ENCODE data around the gene RALBP1.
"Not testable (repeated sequence)": the region's sequence is repeated elsewhere in the genome, so short reads cannot be mapped to it uniquely, and the experiment has no call there.

The RALBP1 gene

DNA sequence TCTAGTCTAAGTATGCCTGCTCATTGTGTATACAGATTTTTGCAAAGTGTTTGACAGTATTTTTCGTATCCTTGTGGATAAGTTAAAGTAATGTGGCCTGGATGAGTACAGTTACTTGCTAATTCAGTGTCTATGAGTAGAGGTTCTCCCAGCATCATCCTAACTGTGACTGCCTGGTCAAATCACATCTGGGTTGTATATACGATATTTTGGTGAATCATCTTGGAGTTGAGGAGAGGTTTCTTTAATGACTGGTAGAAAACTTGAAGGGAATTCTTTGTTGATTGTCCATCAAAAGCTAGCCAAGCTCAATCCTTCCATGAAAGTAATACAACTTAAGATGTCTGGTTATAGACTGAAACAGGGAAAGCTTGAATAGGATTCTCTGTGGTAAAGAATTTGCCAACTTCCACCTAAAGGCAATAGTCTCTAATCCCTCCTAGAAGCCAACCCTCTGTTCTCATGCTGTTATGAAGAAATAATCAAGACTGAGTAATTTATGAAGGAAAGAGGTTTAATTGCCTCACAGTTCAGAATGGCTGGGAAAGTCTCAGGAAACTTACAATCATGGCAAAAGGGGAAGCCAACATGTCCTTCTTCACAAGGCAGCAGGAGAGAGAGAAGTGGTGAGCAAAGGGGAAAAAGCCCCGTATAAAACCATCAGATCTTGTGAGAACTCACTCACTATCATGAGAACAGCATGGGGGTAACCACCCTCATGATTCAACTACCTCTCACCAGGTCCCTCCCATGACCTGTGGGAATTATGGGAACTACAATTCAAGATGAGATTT is 19.4 kb upstream of the RALBP1 start:
- no peak for DNase-seq

DNA sequence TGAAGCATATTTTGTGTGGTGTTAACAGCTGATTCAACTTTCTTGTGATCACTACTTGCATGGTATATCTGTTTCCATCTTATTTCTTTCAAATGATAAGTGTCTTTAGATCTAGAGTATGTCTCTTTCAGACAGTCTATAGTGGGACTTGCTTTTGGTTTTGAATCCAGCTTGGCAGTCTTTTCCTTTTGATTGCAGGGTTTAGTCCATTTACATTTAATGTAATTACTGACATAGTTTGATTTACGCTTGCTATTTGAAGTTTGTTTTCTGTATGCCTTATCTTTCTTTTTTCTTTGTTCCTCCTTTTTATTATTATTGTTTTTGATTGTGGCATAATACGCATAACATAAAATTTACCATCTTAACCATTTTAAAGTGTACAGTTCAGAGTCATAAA is 9.2 kb upstream of the RALBP1 start:
- DNase-seq, result no peak

DNA sequence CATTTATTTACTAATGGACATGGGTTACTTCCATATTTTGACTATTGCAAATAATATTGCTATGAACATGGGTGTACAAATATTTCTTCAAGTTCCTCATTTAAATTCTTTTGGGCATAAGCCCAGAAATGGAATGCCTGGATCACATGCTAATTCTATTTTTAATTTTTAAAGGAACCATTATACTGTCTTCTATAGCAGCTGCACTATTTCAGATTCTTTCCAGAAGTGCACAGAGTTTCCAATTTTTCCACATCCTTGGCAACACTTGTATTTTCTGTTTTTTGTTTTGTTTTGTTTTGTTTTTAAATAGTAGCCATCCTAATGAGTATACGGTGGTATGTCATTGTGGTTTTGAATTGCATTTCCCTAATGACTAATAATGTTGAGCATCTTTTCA is 8.5 kb upstream of the RALBP1 start:
- DNase-seq, result no peak

DNA sequence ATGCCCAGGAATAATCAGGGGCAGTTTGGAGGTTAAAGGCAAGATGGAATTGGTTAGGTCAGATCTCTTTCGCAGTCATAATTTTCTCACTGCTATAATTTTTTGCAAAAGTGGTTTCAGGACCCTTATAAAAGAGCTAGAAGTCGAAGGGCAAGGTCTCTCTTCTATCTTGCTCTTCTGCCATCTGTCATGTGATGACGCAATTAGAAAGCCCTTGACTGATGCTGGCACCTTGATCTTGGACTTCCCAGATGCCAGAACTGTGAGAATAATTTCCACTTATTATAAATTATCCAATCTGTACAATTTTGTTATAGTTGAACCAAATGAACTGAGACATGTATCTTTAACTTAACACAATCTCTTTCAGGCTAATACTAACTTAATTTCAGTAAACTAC is 6.3 kb upstream of the RALBP1 start:
- DNase-seq, result no peak

DNA sequence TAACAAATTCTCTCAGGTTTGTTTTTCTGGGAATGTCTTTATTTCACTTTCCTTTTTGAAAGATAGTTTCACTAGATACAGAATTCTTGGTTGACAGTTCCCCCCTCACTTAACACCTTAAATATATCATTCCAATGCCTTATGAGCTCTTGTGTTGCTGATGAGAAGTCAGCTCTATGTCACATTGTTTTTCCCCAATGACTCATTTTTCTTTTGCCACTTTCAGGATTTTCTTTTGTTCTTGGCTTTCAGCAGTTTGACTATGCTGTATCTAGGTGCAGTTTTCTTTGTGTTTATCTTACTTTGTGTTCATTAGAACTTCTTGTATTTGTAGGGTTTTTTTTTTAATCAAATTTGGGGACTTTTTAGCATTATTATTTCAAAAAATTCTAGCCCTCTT is 5.6 kb upstream of the RALBP1 start:
- DNase-seq, result no peak

DNA sequence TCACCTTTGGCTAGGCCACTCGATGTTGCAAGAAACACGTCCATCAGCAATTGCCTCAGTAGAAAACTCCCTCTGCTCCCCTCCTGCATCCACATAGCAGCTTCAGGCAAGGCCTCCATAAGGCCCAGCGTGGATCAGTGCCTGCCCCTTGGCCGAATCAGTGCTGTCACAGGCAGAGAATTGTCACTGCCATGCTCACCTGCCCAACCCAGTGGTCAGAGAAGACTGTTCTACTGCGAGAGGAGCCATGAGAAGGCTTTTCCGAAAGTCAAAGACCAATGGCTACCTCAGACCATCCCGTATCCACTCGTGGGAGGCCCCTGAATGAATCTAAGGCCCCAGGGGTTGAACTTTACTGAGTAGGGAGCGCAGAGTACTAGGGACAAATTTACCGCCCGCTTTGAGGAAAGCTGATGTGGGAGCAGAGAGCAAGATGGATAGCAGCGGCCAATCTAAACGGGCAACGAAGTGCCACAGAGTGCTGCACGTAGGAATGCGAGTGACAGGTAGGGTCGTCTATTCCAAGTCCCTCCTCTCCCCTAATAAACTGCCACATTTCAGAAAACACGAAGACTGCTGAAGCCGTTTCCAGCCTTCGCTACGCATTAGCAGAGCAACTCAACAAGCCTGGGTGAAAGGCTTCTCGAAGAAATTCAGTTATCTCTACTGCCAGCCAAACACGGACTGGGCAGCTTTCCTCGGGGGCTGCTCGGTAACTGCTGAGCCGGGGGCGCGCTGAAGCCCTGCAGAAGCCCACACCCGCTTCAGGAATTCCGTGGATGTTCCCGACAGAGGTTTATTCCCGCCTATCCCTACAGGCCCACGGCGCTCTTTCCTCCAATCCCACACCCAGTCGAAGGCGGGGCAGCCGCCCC is 968 bp upstream of the RALBP1 start:
- no peak for DNase-seq

DNA sequence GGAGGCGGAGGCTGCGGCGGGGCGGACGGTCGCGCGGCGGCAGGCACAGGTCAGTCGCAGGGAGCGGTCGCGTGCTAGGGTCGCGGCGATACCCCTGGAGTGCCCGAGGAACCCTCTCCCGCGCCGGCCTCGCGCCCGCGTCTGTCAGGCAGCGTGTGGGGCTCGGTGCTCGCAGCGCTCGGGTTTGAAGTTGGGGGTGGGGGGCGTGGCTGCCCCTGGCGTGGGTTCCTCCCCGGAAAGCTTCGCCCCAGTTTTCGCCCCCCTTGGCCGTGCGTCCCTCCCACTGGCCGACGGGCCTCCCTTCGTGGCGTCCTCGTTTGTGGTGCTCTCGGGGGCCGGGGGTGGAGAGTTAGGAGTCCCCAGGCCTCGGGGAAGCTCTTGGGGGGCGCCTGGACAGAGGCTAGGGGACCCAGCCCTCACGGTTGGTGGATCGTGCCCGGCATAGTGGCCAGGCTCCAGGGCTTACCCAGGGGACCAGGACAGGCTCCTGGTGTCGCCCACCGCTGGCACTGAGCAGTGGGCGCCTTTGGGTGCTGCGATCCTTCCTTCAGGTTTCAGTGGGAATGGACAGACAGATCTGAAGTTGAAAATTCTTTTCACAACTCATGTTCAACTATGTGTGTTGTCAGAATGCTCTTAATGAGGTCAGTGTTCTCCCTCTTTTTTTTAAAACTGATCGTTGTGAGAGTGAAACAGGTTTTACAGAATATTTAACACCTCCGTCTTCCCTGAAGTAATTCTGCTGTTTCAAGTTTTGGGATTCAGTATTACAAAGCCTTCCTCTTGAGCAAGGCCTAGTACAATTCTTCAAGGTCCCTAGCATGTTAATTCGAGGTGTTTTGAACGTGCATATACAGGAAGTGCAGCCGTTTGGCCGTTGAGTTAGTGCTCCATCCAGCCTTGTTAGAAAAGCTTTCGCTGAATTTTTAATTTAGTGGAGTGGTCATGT is 604 bp downstream of the RALBP1 start:
- peak; percentile 14 for DNase-seq

DNA sequence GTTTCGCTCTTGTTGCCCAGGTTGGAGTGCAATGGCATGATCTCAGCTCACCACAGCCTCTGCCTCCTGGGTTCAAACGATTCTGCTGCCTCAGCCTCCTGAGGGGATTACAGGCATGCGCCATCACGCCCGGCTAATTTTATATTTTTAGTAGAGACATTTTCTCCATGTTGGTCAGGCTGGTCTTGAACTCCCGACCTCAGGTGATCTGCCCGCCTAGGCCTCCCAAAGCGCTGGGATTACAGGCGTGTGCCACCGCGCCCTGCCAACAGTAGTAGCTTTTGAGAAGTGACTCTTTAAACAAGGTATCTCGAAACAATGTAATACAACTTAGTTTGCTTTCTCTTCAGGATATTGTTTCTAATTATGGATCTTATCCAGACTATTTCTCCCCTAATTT is 1.6 kb downstream of the RALBP1 start:
- DNase-seq, result not testable (repeated sequence)

DNA sequence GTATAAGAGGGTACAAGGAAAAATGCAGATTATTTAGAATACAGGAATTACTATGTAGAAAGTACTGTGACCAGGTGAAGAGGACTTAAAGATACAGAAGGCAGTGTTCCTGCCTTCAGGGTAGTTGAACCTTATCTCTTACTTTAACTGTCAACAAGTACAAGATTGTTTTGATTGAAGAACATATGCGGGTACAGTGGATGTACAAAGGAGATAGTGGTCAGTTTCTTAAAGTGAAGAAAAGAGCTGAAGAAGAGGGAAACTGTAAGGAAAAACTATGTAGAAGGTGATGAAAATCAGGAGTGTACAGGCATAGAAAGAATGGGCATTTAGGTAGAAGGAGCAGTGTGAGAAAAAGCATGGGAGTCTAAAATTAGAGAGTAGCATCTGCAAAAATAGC is 2.2 kb downstream of the RALBP1 start:
- DNase-seq, result no peak

DNA sequence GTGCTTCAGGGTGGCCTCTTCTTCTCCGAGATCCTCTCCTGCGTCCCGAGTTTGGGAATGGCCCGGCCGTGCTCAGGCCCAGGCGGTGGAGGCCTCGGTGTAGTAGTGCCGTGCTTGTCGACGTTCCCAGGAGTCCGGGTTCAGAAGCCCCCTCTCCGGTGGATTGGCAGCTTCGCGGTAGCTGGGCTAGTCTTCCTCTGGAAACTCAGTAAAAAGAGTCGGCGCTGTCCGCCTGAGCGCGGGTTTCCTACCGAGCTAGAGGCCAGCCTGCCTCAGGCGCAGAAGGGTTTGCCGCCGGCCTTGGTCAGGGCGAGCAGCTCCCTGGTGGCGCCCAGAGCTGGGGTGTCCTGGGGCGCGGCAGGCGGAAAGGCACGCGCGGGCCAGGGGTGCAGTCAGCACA is 3.2 kb downstream of the RALBP1 start:
- DNase-seq, result no peak

DNA sequence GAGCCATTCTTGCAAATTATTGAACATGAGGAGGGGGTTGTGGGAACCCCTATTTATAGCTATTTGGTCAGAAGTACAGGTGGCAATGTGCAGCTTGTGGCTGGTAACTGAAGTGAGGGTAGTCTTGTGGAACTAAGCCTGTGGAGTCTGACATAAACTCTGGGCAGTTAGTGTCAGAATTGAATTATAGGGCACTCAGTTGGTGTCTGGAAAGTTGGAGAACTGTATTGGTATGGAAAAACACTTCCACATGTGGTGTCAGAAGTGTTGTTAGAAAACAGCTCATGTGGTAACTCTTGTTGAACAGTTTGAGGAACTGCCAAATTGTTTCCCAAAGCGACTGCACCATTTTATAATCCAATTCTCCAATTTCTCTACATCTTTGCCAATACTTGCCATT is 7.5 kb downstream of the RALBP1 start:
- DNase-seq, result no peak

DNA sequence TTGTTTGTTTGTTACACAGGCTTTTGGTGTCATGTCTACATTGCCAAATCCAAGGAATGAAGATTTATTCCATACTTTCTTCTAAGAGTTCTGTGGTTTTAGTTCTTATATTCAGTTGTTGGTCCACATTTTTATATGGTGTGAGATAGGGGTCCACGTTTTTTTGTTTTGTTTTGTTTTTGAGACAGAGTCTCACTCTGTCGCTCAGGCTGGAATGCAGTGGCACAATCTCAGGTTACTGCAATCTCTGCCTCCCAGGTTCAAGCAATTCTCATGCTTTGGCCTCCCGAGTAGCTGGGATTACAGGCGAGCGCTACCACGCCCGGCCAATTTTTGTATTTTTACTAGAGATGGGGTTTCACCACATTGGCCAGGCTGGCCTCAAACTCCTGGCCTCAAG is 8.2 kb downstream of the RALBP1 start:
- no peak for DNase-seq

DNA sequence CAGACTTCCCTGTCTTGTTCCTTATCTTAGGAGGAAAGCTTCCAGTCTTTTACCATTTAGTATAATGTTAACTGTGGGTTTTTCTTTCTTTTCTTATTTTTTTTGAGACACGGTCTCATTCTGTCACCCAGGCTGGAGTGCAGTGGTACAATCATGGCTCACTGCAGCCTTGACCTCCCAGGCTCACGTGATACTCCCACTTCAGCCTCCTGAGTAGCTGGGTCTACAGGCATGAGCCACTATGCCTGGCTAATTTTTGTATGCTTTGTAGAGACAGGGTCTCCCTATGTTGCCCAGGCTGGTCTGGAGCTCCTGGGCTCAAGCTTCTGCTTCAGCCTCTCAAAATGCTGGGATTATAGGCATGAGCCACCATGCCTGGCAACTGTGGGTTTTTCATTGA is 9.5 kb downstream of the RALBP1 start:
- DNase-seq, result not testable (repeated sequence)

DNA sequence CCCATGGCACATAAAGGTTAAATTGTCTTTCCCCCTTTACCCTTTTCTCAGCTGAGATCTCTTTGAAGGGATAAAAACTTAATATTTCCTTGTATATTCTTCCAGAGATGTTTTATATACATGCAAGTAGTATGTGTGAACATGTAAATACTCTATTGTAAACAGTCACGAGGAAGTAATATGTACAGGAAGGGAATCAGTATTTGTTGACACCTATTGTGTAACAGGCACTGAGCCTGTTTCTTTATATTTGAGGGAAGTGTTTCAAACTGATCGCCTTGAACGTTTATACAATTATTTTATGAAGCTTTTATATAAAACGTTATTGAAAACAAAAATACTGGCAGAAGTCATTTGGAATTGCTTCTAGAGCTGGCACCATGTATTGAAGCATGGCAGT is 13.2 kb downstream of the RALBP1 start:
- DNase-seq, result no peak

DNA sequence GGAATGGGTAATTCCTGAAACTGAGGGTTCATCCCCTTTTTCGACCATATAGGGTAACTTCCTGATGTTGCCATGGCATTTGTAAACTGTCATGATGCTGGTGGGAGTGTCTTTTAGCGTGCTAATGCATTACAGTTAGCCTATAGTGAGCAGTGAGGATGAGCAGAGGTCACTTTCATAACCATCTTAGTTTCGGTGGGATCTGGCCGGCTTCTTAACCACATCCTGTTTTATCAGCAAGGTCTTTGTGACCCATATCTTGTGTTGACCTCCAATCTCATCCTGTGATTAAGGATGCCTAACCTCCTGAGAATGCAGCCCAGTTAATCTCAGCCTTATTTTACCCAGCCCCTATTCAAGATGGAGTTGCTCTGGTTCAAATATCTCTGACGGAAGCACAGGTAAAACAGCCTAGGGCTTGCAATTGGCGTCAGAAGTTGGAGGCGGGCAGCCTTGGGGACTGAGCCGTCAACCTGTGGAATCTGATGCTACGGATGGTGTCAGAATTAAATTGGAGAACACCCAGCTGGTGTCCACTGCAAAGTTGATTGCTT is 19.5 kb downstream of the RALBP1 start:
- DNase-seq, result no peak

DNA sequence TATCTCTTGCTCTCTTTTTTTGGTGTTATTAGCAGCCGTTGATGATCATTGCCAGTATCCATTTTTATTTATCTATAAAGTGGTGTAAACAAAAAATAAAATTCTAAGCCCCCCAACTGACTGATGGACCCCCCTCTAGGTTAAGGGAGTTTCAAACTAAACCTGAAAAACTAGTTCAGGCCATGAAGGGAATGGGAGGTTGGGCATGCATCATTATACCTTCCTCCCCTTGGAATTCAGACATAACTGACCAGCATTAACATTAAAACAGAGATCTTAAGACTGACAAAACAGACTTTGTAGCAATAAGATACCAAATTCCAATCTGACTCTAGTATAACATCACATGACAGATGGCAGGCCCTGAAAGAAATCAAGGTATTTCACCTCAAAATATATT is 20.2 kb downstream of the RALBP1 start:
- no peak for DNase-seq

DNA sequence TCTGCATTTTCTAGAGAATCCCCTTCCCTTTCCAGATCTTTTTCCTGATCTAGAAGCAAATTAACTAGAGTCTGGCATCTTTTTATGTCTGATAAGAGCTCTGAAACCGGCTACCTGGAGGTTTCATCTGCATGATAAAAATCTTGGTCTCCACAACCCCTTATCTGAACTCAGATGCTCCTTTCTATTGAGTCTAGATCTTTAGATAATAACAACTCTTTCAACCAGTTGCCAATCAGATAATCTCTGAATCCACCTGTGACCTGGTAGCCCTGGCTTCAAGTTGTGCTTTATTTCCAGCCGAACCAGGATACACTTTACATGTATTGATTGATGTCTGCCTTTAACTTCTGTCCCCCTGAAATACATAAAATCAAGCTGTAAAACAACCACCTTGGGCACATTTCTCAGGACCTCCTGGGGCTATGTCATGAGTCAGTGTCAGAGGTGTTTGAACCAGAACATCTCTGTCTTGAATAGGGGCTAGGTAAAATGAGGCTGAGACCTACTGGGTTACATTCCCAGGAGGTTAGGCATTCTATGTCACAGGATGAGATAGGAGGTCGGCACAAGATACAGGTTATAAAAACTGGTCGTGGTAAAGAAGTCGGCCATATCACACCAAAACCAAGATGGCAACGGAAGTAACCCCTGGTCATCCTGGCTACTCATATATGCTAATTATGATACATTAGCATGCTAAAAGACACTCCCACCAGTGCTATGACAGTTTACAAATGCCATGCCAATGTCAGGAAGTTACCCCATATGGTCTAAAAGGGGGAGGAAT is 20.8 kb downstream of the RALBP1 start:
- DNase-seq, result no peak

DNA sequence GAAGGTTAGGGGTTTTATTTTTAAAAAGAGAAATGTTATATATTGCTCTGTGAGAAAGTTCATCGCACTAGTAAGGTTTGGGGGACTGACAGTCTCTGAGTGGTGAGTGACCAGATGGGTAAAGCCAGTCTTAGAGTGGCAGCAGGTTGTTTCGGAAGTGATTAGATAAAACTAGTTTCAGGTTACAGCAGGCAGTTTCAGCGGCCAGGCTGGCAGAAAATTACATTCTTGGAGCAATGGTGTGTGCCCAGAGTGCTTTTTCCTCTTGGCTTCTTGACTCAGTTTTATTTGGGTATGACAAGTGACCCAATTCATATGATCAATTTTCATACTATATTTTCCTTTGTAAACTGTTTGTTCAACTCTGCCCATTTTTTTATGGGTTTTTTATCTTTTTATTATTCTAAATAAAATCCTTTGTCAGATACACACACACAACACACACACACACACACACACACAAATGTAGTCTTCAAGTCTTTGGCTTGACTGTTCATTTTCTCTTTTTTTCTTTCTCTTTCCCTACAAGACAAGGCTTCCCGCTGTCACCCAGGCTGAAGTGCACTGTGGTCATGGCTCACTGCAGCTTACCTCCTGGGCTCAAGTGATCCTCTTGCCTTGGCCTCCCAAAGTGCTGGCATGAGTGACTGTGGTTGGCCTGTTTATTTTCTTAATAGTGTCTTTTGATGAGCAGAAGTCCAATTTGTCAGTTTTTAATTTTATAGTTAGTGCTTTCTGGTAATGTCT is 30.9 kb downstream of the RALBP1 start:
- no peak for DNase-seq

DNA sequence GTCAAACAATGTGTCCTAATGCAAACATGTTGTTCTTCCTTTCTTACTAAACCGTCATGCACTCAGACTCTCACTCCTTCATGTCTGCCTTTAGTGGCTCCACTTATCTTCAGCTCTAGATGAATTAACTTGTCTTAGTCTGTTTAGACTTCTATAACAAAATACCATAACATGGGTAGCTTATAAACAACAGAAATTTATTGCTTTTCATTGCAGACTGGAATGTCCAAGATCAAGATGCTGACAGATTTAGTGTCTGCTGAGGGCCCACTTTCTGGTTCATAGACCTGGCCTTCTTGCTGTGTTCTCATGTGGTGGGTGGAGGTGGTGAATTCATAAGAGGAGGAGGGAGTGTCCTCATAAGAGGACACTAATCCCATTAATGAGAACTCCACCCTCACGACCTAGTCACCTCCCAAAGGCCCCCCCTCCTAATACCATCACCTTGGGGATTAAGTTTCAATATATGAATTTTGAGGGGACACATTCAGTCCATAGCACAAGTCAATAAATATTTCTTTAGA is 32.3 kb downstream of the RALBP1 start:
- DNase-seq, result no peak

DNA sequence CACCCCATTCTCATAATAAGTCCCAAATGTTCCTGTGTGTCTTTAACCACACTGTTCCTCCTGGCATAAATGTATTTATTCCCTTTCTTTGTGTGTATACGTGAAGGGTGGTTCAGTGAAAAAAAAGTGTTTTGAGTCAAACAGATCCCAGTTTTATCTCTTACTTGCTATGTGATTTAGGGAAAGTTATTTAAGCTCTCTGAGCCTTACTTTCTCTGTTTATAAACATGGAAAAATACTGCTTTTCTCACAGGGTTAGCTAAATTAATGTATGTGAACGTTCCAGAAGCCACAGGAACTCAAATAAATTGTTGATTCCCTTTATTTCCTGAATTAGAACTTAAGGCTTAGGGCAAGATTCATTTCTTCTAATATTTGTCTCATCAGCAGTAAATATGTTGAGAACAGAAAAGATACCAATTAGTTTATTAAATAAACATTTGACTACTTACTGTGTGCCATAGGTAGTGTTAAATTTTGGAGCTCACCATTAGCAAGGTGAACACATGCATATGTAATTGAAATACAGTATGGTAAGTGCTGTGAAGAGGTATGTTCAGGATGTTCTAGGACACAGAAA is 33.2 kb downstream of the RALBP1 start:
- DNase-seq, result no peak

All from CD4-positive, alpha-beta T cell treated with Interleukin-6 for 4 hours (primary cell).